HUES6 (cell line): ENCODE data around the gene TBCE.

Experiments used
- H3K27ac ChIP-seq: 2 replicates; pipeline ENCODE4 v1.7.0; 2013; ENCODE audit warnings: low read depth, mild to moderate bottlenecking, low read length, inconsistent platforms
- H3K27me3 ChIP-seq: 2 replicates; pipeline ENCODE4 v1.6.1; 2013; ENCODE audit warnings: low read length; ENCODE audit not compliant: control insufficient read depth, insufficient read depth
- H3K36me3 ChIP-seq: 2 replicates; pipeline ENCODE4 v1.6.1; 2013; ENCODE audit warnings: low read length; ENCODE audit not compliant: control insufficient read depth, insufficient read depth
- H3K4me1 ChIP-seq: 2 replicates; pipeline ENCODE4 v1.6.1; 2013; ENCODE audit warnings: low read length; ENCODE audit not compliant: control insufficient read depth, insufficient read depth
- H3K4me3 ChIP-seq: 2 replicates; pipeline ENCODE4 v1.5.1; 2013; ENCODE audit warnings: low read depth, low read length
- H3K9ac ChIP-seq: one replicate; pipeline ENCODE4 v1.6.1; 2013; ENCODE audit warnings: mild to moderate bottlenecking, low read length
- H3K9me3 ChIP-seq: 2 replicates; pipeline ENCODE4 v1.6.1; 2013; ENCODE audit warnings: low read depth, low read length; ENCODE audit not compliant: control insufficient read depth, insufficient read depth

Gene TBCE

DNA sequence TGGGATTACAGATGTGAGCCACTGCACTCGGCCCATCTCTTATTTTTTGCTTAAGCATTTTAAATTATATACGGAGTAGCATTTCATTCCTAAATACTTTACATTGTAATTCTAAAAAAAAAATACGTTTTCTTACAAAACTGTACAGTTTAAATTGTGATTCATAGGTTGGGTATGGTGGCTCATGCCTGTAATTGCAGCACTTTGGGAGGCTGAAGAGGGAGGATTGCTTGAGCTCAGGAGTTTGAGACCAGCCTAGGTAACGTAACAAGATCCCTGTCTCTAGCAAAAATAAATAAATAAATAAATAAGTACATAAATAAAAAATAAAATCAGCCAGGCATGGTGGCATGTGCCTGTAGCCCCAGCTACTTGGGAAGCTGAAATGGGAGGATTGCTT, 24.6 kb downstream of the TBCE start:
- no peaks in the 10 kb centered on the region; the same call in 1 of the 2 replicates for H3K36me3 ChIP-seq
- no peak overlapping the region for H3K9ac ChIP-seq
- no peaks in the 10 kb centered on the region for H3K27me3 ChIP-seq
- peaks cover 16% of the 10 kb centered on the region for H3K9me3 ChIP-seq
- no peaks in the 10 kb centered on the region for H3K4me1 ChIP-seq
- no peak overlapping the region for H3K27ac ChIP-seq
- no peak overlapping the region for H3K4me3 ChIP-seq

DNA sequence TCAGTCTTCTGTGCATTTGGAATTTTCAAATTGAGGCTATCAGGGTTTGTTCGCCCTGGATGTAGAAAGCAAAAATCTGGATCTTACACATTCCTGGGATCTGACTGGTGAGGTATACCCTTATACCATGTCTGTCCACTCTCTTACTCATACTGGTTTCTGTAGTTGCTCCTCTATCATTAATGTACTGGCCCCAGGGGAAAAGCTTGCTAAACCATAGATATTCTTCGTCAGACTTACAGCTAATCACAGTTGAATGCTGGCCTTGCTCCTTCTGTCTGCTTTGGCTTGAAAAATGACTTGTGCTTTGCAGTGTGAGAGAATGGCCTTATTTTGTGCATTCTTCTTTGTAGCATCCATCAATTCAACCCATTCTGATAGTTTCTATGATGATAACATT, 30.5 kb downstream of the TBCE start:
- Histone ChIP-seq H3K4me1 (0 out of 2 replicates have a peak, but pooled peaks cover 5% of the 10 kb centered on the region), H3K27me3 (no peaks in the 10 kb centered on the region), H3K27ac (no peak overlapping the region), H3K9me3 (no peaks in the 10 kb centered on the region), H3K4me3 (no peak overlapping the region), H3K36me3 (no peaks in the 10 kb centered on the region), H3K9ac (no peak overlapping the region)

DNA sequence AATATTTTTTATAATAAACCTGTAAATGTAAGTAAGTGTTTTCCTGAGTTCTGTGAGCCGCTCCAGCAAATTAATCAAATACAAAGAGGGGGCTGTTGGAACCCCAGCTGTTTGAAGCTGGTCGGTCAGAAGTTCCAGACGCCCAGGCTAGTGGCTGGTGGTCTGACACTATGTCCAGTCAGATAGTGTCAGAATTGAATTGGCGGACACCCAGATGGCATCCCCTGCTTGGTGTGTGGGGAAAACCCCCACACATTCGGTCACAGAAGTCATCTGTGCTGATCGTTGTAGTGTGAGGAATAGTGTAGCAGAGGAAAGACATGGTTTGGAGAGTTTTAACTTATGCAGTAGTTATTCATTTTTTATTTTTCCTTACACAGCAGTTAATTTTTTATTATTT, 32.4 kb downstream of the TBCE start:
- H3K4me3 ChIP-seq, result no peak overlapping the region
- H3K36me3 ChIP-seq, result peaks cover 4% of the 10 kb centered on the region; the same call in 1 of the 2 replicates
- no peaks in the 10 kb centered on the region for H3K27me3 ChIP-seq
- H3K27ac ChIP-seq, result no peak overlapping the region
- 0 out of 2 replicates have a peak, but pooled peaks cover 5% of the 10 kb centered on the region for H3K4me1 ChIP-seq
- H3K9me3 ChIP-seq, result no peaks in the 10 kb centered on the region
- no peak overlapping the region for H3K9ac ChIP-seq

DNA sequence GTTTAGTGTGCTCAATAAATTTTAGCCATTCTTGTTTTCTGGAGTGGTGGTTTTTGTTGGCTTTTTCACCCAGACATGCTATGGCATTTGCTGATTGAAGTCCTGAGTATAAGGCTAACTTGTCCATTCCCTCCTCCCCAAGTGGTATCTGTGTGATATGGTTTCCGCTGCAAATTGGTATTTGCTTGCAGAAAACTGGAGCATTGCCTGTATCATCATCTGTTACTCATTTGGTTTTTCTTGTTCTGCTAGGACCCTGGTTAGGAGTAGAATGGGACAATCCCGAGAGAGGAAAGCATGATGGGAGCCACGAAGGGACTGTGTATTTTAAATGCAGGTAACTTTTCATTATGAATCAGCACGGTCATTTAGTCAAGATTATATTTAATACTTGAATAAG, 34.0 kb downstream of the TBCE start:
- Histone ChIP-seq H3K9me3 (no peaks in the 10 kb centered on the region), H3K4me1 (0 out of 2 replicates have a peak, but pooled peaks cover 5% of the 10 kb centered on the region), H3K27ac (no peak overlapping the region), H3K36me3 (peaks cover 4% of the 10 kb centered on the region; the same call in 1 of the 2 replicates), H3K27me3 (no peaks in the 10 kb centered on the region), H3K9ac (no peak overlapping the region), H3K4me3 (no peak overlapping the region)

DNA sequence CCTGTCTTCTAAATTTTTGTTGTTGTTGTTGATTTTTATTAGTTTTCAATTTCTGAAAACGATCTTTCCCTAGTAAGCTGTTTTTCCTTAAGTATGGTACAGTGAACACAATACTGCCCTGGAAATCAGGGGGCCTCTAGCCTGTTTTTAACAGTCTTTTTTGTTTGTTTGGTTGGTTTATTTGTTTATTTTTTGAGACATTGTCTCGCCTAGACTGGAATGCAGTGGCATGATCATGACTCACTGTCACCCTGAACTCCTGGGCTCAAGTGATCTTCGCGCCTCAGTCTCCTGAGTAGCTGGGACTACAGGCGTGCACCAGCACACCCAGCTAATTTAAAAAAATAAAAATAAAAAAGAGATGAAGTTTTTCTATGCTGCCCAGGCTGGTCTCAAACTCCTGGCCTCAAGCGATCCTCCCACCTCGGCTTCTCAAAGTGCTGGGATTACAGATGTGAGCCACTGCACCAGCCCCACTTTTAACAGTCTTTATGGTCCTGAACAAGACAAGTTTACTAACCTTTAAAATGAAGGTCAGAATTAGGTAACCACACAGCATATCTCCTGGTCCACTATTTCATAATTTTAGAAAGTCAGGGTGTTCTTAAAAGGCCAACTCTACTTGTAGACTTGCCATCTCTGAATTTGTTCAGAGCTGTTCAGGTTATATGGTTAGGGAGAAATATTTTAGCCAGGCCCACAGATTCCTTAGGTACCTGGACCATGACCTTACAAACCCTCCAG, 35.4 kb downstream of the TBCE start:
- H3K27me3 ChIP-seq, result no peaks in the 10 kb centered on the region
- H3K4me3 ChIP-seq, result no peak overlapping the region
- H3K9me3 ChIP-seq, result no peaks in the 10 kb centered on the region
- H3K9ac ChIP-seq, result no peak overlapping the region
- H3K4me1 ChIP-seq, result 0 out of 2 replicates have a peak, but pooled peaks cover 5% of the 10 kb centered on the region
- no peak overlapping the region for H3K27ac ChIP-seq
- peaks cover 4% of the 10 kb centered on the region; the same call in 1 of the 2 replicates for H3K36me3 ChIP-seq

DNA sequence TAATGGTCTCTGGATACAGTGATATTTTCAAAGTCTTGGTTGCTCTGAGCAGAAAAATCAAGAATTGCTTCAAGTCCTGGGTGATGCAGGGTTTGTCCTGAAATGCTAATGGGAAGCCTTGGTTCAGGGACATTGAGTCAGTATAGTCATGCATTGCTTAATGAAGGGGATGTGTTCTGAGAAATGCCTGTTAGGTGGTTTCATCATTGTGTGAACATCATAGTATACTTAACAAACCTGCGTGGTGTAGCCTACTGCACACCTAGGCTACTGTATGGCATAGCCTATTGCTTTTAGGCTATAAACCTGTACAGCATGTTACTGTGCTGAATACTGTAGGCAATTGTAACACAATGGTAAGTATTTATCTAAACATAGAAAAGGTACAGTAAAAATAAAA, 36.4 kb downstream of the TBCE start:
- H3K27me3 ChIP-seq, result no peaks in the 10 kb centered on the region
- no peak overlapping the region for H3K4me3 ChIP-seq
- no peaks in the 10 kb centered on the region for H3K9me3 ChIP-seq
- no peak overlapping the region for H3K9ac ChIP-seq
- H3K36me3 ChIP-seq, result peaks cover 4% of the 10 kb centered on the region; the same call in 1 of the 2 replicates
- no peak overlapping the region for H3K27ac ChIP-seq
- H3K4me1 ChIP-seq, result 0 out of 2 replicates have a peak, but pooled peaks cover 5% of the 10 kb centered on the region

DNA sequence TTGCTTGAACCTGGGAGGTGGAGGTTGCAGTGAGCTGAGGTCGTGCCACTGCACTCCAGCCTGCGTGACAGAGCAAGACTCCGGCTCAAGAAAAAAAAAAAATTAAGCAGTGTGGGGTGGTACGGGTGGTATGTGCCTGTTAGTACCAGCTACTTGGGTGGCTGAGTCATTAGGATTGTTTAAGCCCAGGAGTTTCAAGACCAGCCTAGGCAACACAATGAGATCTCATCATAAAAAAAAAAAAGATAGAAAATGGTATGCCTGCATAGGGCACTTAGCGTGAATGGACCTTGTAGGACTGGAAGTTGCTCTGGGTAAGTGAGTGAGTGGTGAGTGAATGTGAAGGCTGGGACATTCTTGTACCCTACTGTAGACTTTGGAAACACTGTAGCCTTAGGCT, 37.0 kb downstream of the TBCE start:
- H3K4me1 ChIP-seq, result 0 out of 2 replicates have a peak, but pooled peaks cover 2% of the 10 kb centered on the region
- no peaks in the 10 kb centered on the region for H3K9me3 ChIP-seq
- no peak overlapping the region for H3K9ac ChIP-seq
- no peaks in the 10 kb centered on the region for H3K27me3 ChIP-seq
- no peak overlapping the region for H3K27ac ChIP-seq
- peaks cover 4% of the 10 kb centered on the region; the same call in 1 of the 2 replicates for H3K36me3 ChIP-seq
- no peak overlapping the region for H3K4me3 ChIP-seq

DNA sequence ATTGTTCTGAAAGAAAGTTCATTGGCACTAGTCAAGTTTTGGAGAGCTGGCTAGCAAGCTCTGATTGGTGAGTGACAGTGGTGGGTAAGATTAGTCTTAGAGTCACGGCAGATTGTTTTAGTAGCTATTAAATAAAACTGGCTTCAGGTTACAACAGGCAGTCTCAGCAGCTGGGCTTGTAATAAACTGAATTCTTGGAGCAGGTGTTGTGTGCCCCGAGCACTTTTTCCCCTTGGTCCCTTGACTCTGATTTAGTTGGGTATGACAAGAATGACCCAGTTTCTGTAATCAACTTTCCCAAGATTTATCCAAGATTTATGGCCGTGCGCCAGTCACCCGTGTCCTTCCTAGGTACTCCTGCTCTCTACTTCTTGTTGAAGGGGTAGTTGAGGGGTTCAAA, 40.2 kb downstream of the TBCE start:
- H3K27ac ChIP-seq, result no peak overlapping the region
- 0 out of 2 replicates have a peak, but pooled peaks cover 2% of the 10 kb centered on the region for H3K9me3 ChIP-seq
- no peaks in the 10 kb centered on the region for H3K27me3 ChIP-seq
- no peak overlapping the region for H3K9ac ChIP-seq
- H3K4me1 ChIP-seq, result no peaks in the 10 kb centered on the region
- H3K36me3 ChIP-seq, result peaks cover 4% of the 10 kb centered on the region; the same call in 1 of the 2 replicates
- H3K4me3 ChIP-seq, result no peak overlapping the region

DNA sequence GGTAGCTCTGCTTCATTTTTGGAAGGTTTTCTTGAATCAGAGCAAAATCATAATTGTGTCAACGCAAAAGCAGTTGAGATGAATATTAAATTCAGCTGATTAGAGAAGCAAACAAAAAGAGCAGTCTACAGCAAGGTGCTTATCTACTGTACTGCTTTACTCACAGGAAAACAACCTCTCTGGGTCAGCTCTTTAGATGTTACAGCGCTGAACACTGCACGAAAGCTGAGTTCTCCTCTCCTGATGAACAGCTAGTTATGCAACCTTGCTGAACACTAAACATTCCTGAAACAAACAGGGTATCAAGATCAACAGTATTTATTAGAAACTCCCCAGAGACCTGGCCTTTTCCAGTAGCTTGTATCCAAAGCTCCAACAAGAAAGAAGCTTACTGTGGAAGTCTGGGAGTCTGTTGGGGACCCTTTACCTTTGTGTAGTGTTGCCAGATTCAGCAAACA, 41.3 kb downstream of the TBCE start:
- no peak overlapping the region for H3K9ac ChIP-seq
- H3K27me3 ChIP-seq, result no peaks in the 10 kb centered on the region
- no peaks in the 10 kb centered on the region for H3K36me3 ChIP-seq
- no peak overlapping the region for H3K4me3 ChIP-seq
- 0 out of 2 replicates have a peak, but pooled peaks cover 2% of the 10 kb centered on the region for H3K9me3 ChIP-seq
- H3K4me1 ChIP-seq, result no peaks in the 10 kb centered on the region
- H3K27ac ChIP-seq, result no peak overlapping the region

DNA sequence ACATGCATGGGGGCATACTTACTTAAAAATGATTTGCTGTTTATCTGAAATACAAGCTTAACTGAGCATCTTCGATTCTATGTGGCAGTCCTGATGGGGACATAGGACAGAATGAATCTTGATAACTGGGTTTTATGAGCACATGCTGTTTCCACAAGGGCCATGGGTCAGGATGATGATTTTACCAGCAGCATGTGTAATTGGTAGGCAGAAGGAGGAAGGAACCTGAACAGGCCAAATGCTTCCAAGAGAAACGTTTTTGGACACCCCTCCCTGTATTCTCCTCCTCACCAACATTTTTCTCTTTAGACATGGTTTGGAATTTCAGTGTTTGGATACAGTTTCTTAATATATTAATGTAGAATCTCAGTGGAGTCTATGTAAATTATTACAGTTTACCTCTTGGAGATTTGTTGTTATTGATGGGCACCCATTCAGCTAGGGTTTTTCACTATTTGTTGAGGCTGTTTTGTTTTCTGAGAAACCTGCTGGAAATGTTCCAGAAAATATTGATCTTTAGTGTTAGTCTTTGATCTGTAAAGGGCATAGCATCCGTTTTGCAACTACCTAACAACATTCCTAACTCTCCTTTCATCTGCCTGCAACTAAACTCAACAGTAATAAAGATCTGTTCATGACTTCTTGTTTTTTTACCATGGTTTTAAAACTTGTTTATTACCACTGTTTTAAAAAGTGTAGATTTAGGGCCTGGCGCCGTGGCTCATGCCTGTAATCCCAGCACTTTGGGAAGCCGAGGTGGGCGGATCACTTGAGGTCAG, 42.0 kb downstream of the TBCE start:
- H3K4me1 ChIP-seq, result no peaks in the 10 kb centered on the region
- no peak overlapping the region for H3K27ac ChIP-seq

DNA sequence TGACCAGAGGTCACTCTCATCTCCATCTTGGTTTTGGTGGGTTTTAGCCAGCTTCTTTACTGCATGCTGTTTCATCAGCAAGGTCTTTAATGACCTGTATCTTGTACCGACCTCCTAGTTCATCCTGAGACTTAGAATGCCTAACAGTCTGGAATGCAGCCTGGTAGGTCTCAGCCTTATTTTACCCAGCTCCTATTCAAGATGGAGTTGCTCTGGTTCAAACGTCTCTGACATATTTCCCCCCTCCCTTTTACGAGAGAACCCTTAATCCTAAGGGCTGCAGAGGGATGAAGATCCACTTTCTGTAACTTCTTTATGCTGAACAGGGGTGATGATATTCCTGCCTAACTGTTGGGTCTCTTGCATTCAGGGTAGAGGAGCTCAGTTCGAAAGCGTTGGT, 43.2 kb downstream of the TBCE start:
- 0 out of 2 replicates have a peak, but pooled peaks cover 2% of the 10 kb centered on the region for H3K9me3 ChIP-seq
- no peak overlapping the region for H3K9ac ChIP-seq
- H3K4me1 ChIP-seq, result no peaks in the 10 kb centered on the region
- no peak overlapping the region for H3K4me3 ChIP-seq
- H3K27me3 ChIP-seq, result no peaks in the 10 kb centered on the region
- no peak overlapping the region for H3K27ac ChIP-seq
- H3K36me3 ChIP-seq, result 0 out of 2 replicates have a peak, but pooled peaks cover 9% of the 10 kb centered on the region

More for the DNA sequence above, 42.0 kb downstream of the TBCE start:
- Histone ChIP-seq H3K9ac (no peak overlapping the region), H3K4me3 (no peak overlapping the region), H3K27me3 (no peaks in the 10 kb centered on the region), H3K9me3 (0 out of 2 replicates have a peak, but pooled peaks cover 2% of the 10 kb centered on the region), H3K36me3 (no peaks in the 10 kb centered on the region)
